Left lung (tissue), 10 donors: ENCODE measurements around the gene CYTH2. TPM values are rescaled to one million over a fixed set of nuclear protein-coding genes. Genes with fewer than 3 reads are reported as not detected.
A peak's percentile ranks its signal among the peaks of the same experiment; 100 is the strongest.

Experiments
- ATAC-seq: fragments of 200-7000 bp; cut with Tn5 transposase; one replicate; pipeline ENCODE4 v1.9.1; 2020; ENCODE audit warnings: moderate library complexity
- DNase-seq, 4 donors: peaks; one replicate each; pipeline ENCODE4 v3.0.0-alpha.2; 2013 to 2020
- H3K27ac ChIP-seq, 2 donors: fragments of 200-600 bp; sonication (generic) in 1 of 2; one replicate each; pipeline versions ENCODE4 v1.5.0 to v1.8.0; 2020 to 2021
- H3K27me3 ChIP-seq, 2 donors: fragments of 200-600 bp; sonication (generic) in 1 of 2; one replicate each; pipeline versions ENCODE4 v1.5.0 to v1.8.0; 2020 to 2021
- H3K36me3 ChIP-seq, 2 donors: fragments of 200-600 bp; sonication (generic) in 1 of 2; one replicate each; pipeline versions ENCODE4 v1.5.0 to v1.8.0; 2020 to 2021
- H3K4me1 ChIP-seq, 2 donors: fragments of 200-600 bp; one replicate each; pipeline ENCODE4 v1.8.0; 2021
- H3K4me3 ChIP-seq, 2 donors: fragments of 200-600 bp; sonication (generic) in 1 of 2; one replicate each; pipeline versions ENCODE4 v1.5.0 to v1.8.0; 2020 to 2021; ENCODE audit warnings: mild to moderate bottlenecking in 1 of 2
- H3K9me3 ChIP-seq, 2 donors: fragments of 200-600 bp; sonication (generic) in 1 of 2; one replicate each; pipeline versions ENCODE4 v1.5.0 to v1.8.0; 2020 to 2021
- CTCF ChIP-seq, 2 donors: fragments of 200-600 bp; sonication (generic) in 1 of 2; IDR thresholded peaks; one replicate each; pipeline versions ENCODE4 v1.5.0 to v1.8.0; 2021; ENCODE audit warnings: antibody characterized with exemption in 2 of 2
- intact Hi-C, 2 donors: fragments of 100-400 bp; cut with DNase I; formaldehyde crosslinking; loops; one replicate each; pipeline versions ENCODE4 v1.11.2 to v1.14.2; 2022
- polyA plus RNA-seq, 6 donors: library from polyadenylated mRNA; unstranded; fragments of 120-200 nt; gene quantifications; one replicate each; pipeline ENCODE4 v1.2.1, GENCODE V29; 2013; ENCODE audit not compliant: insufficient read length in 6 of 6
- total RNA-seq, 2 donors: library from RNA; stranded (reverse); fragmentation: NEBNext Ultra II Directional; extraction: Animal tissue kit (Norgen Biotek cat#: 25700); gene quantifications; one replicate each; pipeline ENCODE4 v1.2.1, GENCODE V29; 2021
- donor health status: DM: no; HTN: yes; CAD: no.
- donor health status: DM: no; HTN: no; CAD: no.

The CYTH2 gene
- total and polyA plus RNA-seq, 8 donors: 49.8 to 108 (median 88.7) TPM

- intact Hi-C loops: no loop called here
- H3K4me1 ChIP-seq: no peaks in the 10 kb centered on the region
- peak in 1 of 4 donors; percentile 73 for DNase-seq
- no peak for TF ChIP-seq CTCF (IDR thresholded peaks at IDR 0.05)
- H3K4me3 ChIP-seq: no peak overlapping the region
- peaks cover 0 to 19% of the 10 kb centered on the region in 2 donors for H3K36me3 ChIP-seq
- no peak overlapping the region for H3K27ac ChIP-seq
- no peaks in the 10 kb centered on the region for H3K27me3 ChIP-seq
- no peaks in the 10 kb centered on the region for H3K9me3 ChIP-seq
- no peak for ATAC-seq
These were observed 7.0 kb upstream of the CYTH2 start for GRCh38 chr19:48461982-48462655.

DNA sequence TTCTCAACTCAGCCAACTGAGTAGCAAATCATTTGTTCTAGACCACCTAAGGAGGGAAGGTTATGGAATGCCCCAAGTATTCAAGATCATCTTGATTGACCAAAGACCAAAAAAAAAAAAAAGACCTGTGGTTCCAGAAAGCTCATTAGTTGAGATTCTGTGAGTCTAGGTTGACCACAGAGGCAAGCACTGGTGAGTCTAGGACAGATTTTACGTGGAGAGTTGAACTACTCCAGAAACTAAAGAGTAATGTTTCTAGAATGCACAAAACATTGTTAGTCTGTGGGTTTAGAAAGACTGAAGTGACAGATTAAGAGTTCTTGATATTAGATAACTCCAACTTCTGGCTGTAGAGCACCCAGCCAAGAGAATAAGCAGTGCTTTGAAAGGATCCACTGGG, 4.0 kb upstream of the CYTH2 start:
- Histone ChIP-seq H3K4me3 (no peak overlapping the region), H3K36me3 (peaks cover 0 to 10% of the 10 kb centered on the region in 2 donors), H3K27me3 (no peaks in the 10 kb centered on the region), H3K4me1 (peaks cover 7 to 13% of the 10 kb centered on the region in 2 donors), H3K9me3 (no peaks in the 10 kb centered on the region), H3K27ac (no peak overlapping the region)
- no peak for DNase-seq
- TF ChIP-seq CTCF (IDR thresholded peaks at IDR 0.05): no peak
- intact Hi-C loops: no loop called here
- no peak for ATAC-seq

- intact Hi-C loops: no loop called here
These were observed 2.4 kb upstream of the CYTH2 start for GRCh38 chr19:48466561-48467325.

DNA sequence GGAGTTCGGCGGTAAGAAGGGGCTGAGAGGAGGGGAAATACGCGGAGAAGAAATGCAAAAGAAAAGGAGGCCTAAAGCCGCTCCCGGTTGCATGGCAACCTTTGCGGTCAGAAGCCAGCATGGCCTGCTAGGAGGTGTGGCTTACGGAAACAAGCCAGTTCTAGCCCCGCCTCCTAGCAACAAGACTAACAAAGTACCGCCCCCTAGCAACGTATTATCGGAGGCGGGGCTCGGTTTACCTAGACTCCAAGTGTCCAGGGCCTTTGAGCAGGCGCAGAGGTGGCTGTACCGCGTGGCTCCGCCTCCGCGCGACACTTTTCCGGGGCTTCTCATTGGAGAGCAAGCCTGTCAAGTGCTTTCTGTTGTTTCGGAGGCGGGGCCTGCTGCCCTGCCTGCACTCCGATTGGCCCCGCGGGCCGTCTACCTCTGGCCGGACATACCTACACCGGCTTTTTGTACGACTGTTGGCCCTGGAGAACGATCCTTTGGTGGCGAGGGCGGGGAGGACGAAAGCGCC, 339 bp upstream of the CYTH2 start:
- H3K4me1 ChIP-seq: peaks cover 13 to 19% of the 10 kb centered on the region in 2 donors
- H3K9me3 ChIP-seq: no peaks in the 10 kb centered on the region
- peak overlapping the region; percentile 94 to 100 for H3K4me3 ChIP-seq
- DNase-seq (peak; percentile 98 to 100 (median 100)), ATAC-seq (peak; percentile 96)
- peaks cover 0 to 37% of the 10 kb centered on the region in 2 donors for H3K36me3 ChIP-seq
- intact Hi-C loops: no loop called here
- H3K27ac ChIP-seq: peak overlapping the region; percentile 95 to 96
- H3K27me3 ChIP-seq: no peaks in the 10 kb centered on the region
- no peak for TF ChIP-seq CTCF (IDR thresholded peaks at IDR 0.05)

More at GRCh38 chr19:48466561-48467325, 2.4 kb upstream of the CYTH2 start:
- Histone ChIP-seq H3K9me3 (no peaks in the 10 kb centered on the region), H3K27ac (no peak overlapping the region), H3K4me3 (no peak overlapping the region), H3K27me3 (no peaks in the 10 kb centered on the region), H3K4me1 (peaks cover 13 to 19% of the 10 kb centered on the region in 2 donors), H3K36me3 (peaks cover 0 to 23% of the 10 kb centered on the region in 2 donors)
- TF ChIP-seq CTCF (IDR thresholded peaks at IDR 0.05): no peak
- peak in 1 of 4 donors; percentile 43 for DNase-seq
- ATAC-seq: no peak
